GM19025 (cell line): ENCODE data around the gene ERICH4.
"Not testable (repeated sequence)": the region's sequence is repeated elsewhere in the genome, so short reads cannot be mapped to it uniquely, and the experiment has no call there.

Experiments
- ATAC-seq: cut with Tn5 transposase; IDR thresholded peaks from one replicate; pipeline ENCODE4 v1.9.1; 2021; ENCODE audit warnings: mild to moderate bottlenecking, low read depth, moderate library complexity; ENCODE audit not compliant: unreplicated experiment

The ERICH4 gene

DNA sequence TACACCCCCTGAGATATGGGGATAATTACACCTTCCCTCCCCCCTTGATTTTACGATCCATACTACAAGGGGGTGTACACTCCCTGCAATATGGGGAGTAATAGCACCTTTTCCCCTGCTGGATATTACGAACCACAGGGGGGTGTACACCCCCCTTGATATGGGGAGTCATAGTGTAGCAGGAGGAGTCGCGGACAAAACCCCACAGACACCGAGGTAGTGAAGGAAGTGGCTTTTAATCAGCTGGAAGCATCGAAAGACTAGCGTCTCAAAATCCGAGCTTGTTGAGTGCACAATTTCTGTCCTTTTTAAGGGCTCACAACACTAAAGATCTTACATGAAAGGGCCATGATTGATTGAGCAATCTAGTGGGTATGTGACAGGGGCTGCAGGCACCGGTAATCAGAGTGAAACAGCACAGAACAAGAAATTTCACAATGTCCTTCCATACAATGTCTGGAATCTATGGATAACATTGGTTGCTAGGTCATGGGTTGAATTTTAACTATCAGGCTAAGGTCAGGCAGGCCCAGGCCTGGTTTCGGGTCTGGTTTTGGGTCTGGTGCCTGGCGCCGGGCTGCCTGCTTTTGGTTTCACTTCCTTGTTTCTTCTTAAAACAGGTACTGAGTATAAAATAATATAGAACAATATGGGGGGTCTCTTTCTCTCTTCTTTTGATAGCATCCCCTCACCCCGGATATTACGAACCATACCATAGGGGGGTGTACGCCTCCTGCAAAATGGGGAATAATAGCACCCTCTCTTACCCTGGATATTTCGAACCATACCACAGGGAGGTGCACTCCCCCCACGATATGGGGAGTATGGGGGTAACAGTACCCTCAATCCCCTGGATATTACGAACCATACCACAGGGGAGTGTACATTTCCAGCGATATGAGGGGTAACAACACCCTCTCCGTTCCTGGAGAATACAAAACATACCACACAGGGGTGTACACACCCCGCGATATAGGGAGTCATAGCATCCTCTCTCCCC is 20.6 kb downstream of the ERICH4 start:
- not testable (repeated sequence) for ATAC-seq

DNA sequence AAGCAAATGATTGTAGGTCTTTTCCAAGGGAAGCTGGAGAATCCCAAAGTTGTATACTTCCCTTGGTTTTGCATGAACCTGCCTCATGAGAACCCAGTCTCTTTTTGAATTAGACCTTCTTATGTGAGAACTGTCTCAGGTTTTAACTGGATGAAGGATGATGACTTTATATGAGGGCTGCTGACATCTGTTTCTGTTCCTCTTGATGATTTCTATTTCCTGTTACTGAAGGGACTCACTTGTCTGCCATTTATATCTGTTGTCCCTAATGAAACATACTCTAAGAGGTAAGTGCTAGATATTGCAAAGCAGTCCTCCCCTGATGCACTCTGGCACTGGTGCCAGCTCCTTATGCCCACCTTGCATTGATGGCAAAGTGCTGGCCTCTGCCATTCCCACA is 33.6 kb downstream of the ERICH4 start:
- ATAC-seq: no peak

GRCh38 chr19:41478171-41478570 is 35.2 kb downstream of the ERICH4 start:
- ATAC-seq: no peak

DNA sequence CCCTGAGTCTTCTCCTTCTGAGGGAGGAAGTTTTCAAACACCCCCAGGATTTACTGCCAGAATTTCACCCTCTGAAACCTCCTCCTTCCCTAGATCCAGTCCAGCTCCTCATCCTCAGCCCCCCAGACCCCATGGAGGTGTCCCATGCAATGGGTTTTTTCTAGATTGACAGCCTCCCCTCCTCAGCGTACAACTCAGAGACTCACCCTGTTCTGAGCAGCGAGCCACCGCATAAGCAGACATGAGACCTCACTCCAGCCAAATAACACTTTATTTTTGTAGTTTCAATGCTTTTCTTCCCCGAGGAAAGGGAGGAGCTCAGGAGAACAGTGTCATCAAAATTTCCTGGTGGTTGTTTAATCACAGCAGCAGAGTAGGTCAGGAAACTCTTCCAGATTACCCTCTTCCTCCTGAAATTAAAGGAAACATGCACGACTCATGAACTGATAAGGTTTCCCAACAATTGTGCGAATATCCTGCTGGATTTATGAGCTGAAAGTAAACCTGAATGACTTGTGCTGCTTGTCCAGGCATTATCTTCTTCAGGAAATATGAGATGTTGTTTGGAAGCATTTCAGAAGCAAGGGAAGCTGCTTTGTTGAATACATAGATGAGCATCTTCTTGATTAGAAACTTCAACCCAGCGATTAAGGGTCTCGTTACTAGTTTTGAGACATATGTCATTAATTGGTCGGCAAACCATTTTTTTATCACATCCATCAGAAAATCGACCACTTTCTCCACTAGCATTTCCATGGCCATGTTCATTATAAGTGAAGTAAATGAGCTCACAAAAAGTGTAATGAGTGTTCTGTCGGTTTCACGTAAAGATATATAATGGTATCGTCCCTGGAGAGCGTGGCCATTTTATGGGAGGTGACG is 36.2 kb downstream of the ERICH4 start:
- ATAC-seq: no peak

GRCh38 chr19:41479757-41480191 is 36.8 kb downstream of the ERICH4 start:
- ATAC-seq: no peak

GRCh38 chr19:41480336-41480735 is 37.4 kb downstream of the ERICH4 start:
- no peak for ATAC-seq

DNA sequence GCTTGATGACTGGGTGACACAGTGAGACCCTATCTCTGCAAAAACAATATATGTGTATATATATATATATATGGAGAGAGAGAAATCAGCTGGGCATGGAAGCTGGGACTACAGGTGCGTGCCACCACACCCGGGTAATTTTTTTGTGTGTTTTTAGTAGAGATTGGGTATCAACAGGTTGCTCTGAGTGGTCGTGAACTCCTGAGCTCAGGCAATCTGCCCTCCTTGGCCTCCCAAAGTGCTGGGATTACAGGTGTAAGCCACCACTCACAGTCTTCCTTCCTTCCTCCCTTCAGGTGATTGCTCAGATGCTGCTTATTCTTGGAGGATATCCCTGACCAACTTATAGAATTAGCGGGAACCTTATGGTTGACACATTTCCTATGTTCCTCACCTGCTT is 41.9 kb downstream of the ERICH4 start:
- no peak for ATAC-seq

DNA sequence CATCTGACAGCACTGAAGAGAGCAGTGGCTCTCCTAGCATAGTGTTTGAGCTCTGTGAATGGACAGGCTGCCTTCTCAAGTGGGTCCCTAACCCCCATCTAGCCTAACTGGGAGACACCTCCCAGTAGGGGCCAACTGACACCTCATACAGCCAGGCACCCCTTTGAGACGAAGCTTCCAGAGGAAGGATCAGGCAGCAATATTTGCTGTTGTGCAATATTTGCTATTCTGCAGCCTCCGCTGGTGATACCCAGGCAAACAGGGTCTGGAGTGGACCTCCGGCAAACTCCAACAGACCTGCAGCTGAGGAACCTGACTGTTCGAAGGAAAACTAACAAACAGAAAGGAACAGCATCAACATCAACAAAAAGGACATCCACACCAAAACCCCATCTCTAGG is 44.0 kb downstream of the ERICH4 start:
- not testable (repeated sequence) for ATAC-seq

DNA sequence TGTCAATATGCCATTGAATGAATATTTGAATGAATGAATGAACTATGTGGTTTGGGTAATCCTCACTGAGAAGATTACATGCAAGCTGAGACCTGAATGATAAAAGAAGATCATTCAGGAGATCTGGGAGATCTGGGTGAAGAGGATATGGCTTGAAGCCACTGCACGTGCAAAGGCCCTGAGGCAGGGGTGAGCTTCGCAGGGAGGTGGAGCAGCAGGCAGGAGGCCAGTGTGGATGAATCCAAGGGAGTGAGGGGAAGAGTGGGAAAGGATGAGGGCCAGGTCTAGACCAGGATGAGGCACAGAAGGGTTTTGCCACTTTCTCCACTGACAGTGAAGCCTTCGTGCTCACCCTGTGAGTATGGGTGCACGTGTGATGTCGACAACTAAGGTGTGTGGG is 49.9 kb downstream of the ERICH4 start:
- ATAC-seq: no peak
